Measurements from ENCODE around the gene CDH13. TPM values are rescaled to one million over a fixed set of nuclear protein-coding genes. Genes with fewer than 3 reads are reported as not detected.

CDH13 gene
- total RNA-seq, 1 experiment from 2014 or later = 49.3 TPM

DNA sequence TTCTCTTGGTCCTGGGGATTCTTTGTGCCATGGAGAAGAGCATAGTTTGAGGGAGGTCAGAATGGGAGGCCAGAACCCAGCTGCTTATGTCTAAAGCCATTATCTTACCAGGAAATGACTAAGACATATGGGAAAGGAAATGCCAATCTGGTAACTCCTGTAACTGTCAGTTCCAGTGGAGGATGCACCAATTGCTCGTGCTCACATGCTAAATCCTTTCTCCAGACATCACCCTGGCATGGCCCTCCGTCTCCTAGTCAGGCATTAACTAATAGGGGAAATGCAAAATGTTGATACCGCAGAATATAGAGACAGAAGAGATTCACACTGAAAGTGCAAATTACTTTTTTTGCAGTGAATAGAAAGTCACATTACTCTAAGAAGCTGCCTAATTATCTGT lies 925.5 kb downstream of the CDH13 start:
- no TSS peak for BruUV-seq (replicated peaks)
- DNase-seq (ENCODE audit: unreplicated experiment) = peak; percentile 21
- intact Hi-C loops (cut with micrococcal nuclease) = no loop called here

DNA sequence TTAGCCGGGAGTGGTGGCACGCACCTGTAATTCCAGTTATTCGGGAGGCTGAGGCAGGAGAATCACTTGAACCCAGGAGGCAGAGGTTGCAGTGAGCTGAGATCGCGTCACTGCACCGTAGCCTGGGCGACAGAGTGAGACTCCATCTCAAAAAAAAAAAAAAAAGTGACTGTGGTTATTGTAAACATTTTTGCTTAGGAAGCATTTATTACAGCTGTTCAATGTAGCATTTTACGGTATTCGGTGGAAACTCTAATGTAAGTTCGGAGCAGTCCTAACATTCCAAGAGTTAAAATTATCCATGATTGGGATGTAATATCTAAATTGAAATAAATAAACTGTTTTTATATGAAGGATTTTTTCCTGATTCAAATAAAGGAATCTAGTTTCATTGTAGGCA lies 926.2 kb downstream of the CDH13 start:
- H3K4me3 Mint-ChIP-seq (ENCODE audit: unreplicated experiment) = no peak overlapping the region
- H3K4me1 Mint-ChIP-seq (ENCODE audit: insufficient read depth, unreplicated experiment) = no peaks in the 10 kb centered on the region
- peaks cover 6% of the 10 kb centered on the region for H3K36me3 Mint-ChIP-seq (ENCODE audit: insufficient read depth, unreplicated experiment)
- intact Hi-C loops (cut with micrococcal nuclease) = no loop called here
- ChIA-PET POLR2A (no interaction called here), CTCF (interaction anchor here (0.7 kb wide), 1 partner anchor 256 kb away, joined by 3 read pairs; no protein-coding TSS in a partner anchor)
- H3K27ac Mint-ChIP-seq (ENCODE audit: low read depth, unreplicated experiment) = no peak overlapping the region
- H3K27me3 Mint-ChIP-seq (ENCODE audit: insufficient read depth, unreplicated experiment) = no peaks in the 10 kb centered on the region
- BruUV-seq (replicated peaks) = no TSS peak
- TF ChIP-seq, protein P1, sequence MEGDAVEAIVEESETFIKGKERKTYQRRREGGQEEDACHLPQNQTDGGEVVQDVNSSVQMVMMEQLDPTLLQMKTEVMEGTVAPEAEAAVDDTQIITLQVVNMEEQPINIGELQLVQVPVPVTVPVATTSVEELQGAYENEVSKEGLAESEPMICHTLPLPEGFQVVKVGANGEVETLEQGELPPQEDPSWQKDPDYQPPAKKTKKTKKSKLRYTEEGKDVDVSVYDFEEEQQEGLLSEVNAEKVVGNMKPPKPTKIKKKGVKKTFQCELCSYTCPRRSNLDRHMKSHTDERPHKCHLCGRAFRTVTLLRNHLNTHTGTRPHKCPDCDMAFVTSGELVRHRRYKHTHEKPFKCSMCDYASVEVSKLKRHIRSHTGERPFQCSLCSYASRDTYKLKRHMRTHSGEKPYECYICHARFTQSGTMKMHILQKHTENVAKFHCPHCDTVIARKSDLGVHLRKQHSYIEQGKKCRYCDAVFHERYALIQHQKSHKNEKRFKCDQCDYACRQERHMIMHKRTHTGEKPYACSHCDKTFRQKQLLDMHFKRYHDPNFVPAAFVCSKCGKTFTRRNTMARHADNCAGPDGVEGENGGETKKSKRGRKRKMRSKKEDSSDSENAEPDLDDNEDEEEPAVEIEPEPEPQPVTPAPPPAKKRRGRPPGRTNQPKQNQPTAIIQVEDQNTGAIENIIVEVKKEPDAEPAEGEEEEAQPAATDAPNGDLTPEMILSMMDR (IDR thresholded peaks at IDR 0.05; ENCODE audit: unreplicated experiment) = no peak
- H3K9me3 Mint-ChIP-seq (ENCODE audit: unreplicated experiment) = peaks cover under 1% of the 10 kb centered on the region
- no peak for DNase-seq (ENCODE audit: unreplicated experiment)

More for the DNA sequence above, 925.5 kb downstream of the CDH13 start:
- CTCF ChIA-PET = interaction anchor here (0.7 kb wide), 1 partner anchor 257 kb away, joined by 3 read pairs; no protein-coding TSS in a partner anchor
- Mint-ChIP-seq H3K36me3 (ENCODE audit: insufficient read depth, unreplicated experiment) (peaks cover 6% of the 10 kb centered on the region), H3K4me3 (ENCODE audit: unreplicated experiment) (no peak overlapping the region), H3K27me3 (ENCODE audit: insufficient read depth, unreplicated experiment) (no peaks in the 10 kb centered on the region), H3K9me3 (ENCODE audit: unreplicated experiment) (peaks cover 8% of the 10 kb centered on the region), H3K4me1 (ENCODE audit: insufficient read depth, unreplicated experiment) (no peaks in the 10 kb centered on the region), H3K27ac (ENCODE audit: low read depth, unreplicated experiment) (no peak overlapping the region)
- POLR2A ChIA-PET = no interaction called here
- TF ChIP-seq, protein P1 (IDR thresholded peaks at IDR 0.05; ENCODE audit: unreplicated experiment) = no peak

DNA sequence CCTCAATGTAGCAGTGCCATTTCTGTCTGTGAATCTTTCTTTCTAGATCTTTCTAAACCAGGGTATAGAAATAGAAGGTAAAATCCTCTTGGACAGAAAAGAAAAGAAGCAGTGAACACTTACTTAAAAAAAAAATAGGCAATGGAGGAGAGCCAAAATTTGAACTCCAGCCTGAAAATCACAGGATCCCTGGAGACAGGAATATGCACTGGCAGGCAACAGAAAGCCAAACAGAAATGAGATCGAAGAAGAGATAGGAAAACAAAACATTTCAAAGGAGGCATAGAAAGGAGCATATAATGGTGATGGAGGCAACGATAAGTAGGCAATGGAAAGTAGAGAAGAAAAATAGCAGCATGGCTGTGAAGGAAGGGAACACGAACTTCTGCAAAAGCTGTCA lies 927.3 kb downstream of the CDH13 start:
- Mint-ChIP-seq H3K4me3 (ENCODE audit: unreplicated experiment) (no peak overlapping the region), H3K4me1 (ENCODE audit: insufficient read depth, unreplicated experiment) (no peaks in the 10 kb centered on the region), H3K36me3 (ENCODE audit: insufficient read depth, unreplicated experiment) (peaks cover 6% of the 10 kb centered on the region), H3K9me3 (ENCODE audit: unreplicated experiment) (no peaks in the 10 kb centered on the region), H3K27ac (ENCODE audit: low read depth, unreplicated experiment) (no peak overlapping the region), H3K27me3 (ENCODE audit: insufficient read depth, unreplicated experiment) (no peaks in the 10 kb centered on the region)
- DNase-seq (ENCODE audit: unreplicated experiment) = no peak
- POLR2A ChIA-PET = no interaction called here
- TF ChIP-seq, protein P1 (IDR thresholded peaks at IDR 0.05; ENCODE audit: unreplicated experiment) = no peak
- intact Hi-C loops (cut with micrococcal nuclease) = no loop called here
- CTCF ChIA-PET = no interaction called here
- no TSS peak for BruUV-seq (replicated peaks)

DNA sequence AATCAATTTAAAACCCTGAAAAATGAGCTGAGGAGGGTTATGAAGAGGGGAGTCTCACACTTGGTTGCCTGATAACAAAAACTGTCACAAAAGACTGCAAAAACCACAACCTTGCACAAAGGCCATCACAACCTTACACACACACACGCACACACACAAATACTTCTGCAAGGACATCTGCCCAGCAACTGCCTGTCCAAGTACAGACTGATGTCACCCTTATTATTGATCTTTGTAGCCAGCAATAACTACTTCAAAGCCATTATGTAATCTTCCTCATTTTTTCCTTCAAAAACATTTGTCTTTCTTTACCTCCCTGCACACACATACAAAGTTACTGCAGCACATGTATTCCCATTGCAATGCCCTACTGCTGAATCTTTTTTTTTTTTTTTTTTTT lies 927.8 kb downstream of the CDH13 start:
- intact Hi-C loops (cut with micrococcal nuclease) = no loop called here
- CTCF ChIA-PET = no interaction called here

More for the DNA sequence above, 927.8 kb downstream of the CDH13 start:
- Mint-ChIP-seq H3K9me3 (ENCODE audit: unreplicated experiment) (no peaks in the 10 kb centered on the region), H3K27me3 (ENCODE audit: insufficient read depth, unreplicated experiment) (no peaks in the 10 kb centered on the region), H3K36me3 (ENCODE audit: insufficient read depth, unreplicated experiment) (peaks cover 3% of the 10 kb centered on the region), H3K4me3 (ENCODE audit: unreplicated experiment) (no peak overlapping the region), H3K4me1 (ENCODE audit: insufficient read depth, unreplicated experiment) (no peaks in the 10 kb centered on the region), H3K27ac (ENCODE audit: low read depth, unreplicated experiment) (no peak overlapping the region)
- POLR2A ChIA-PET = no interaction called here
- TF ChIP-seq, protein P1 (IDR thresholded peaks at IDR 0.05; ENCODE audit: unreplicated experiment) = no peak
- DNase-seq (ENCODE audit: unreplicated experiment) = no peak
- no TSS peak for BruUV-seq (replicated peaks)

All from MCF 10A (cell line).